NCI-H2196 treated with DMSO at 0.1 percent for 48 hours (cell line): ENCODE results near the gene ACAA2.

Source experiments
- DNase-seq: peaks from one replicate; lab custom pipeline; 2025; ENCODE audit not compliant: unreplicated experiment; lab: John Stamatoyannopoulos, UW

ACAA2 gene

DNA sequence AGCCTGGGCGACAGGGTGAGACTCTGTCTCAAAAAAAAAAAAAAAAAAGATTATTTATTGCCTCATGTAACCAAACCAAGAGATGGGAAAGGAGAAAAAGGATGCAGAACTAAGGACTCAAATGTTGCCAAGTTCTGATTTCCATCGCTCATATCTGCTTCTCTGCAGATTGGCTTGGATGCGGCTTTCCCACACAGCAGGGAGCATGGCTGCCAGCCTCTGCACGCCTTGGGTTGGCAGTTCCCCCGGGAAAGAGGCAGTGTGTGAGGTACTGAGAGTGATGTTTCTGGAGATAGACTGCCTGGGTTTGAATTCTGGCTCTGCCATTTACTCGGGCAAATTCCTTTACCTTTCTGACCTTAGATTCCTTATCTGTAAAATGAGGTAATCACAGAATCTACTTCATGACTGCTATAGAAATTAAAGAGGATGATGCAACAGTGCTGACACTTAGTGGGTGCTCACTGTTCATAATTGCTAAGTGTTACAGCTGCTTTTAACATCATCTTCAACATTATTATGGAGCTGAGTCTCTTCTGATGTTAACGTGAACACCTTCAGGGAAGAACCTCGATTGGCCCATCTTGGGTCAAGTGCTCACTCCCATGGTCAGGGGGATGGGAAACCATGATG lies 68.8 kb downstream of the ACAA2 start:
- no peak for DNase-seq

DNA sequence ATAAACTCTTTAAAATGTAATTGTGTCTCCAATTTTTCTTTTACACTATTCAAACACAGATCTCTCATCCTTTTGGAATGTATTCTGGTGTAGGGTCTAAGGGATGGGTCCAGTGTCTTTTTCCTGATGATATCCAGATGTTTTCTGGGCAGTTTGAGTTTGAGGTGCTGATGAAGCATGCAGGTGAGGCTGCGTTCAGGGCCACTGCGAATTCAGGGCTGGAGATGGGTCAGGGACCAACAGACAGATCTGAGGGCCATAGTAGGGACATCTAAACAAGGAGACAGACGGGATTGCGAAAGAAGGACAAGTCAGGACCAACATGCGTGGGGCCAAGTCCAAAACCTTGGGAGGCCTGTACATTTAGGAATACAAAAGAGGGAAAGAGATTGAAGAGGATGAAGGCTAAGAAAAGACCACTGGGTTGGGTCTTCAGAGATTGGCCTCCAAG lies 70.2 kb downstream of the ACAA2 start:
- no peak for DNase-seq

DNA sequence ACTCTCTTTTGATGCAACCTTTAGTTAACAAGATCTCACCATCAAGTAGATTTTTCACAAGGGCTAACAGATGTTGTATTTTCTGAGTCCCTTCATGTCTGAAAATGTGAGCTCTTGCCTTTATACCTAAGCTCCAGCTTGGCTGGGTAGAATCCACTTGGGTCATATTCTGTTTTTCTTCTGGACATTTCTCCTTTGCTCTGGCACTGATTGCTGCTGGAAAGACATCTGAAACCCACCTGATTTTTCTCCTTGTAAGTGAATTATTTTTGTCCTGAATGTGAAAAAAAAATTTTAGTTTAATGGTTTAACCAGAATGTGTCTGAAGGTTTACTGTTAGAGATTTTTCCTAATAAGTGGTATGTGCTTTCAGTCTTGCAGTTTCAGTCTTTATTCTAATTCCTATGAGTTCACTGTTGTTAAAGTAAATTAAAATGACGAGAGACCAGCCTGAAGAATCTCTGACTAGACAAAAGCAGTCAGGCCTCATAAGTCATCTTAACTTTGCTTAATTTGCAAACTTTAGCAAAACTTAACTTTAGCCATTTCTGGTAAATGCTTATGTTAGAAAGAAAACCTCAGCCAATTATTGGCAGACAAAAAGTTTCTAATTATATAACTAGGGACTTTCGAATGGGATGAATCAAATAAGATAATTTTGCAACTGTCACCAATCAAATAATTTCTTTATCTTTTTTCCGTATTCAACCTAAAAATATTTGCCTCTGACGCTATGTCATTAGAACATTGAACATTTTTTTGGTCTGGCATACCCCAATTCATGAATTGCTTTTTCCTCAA lies 70.8 kb downstream of the ACAA2 start:
- DNase-seq: no peak

DNA sequence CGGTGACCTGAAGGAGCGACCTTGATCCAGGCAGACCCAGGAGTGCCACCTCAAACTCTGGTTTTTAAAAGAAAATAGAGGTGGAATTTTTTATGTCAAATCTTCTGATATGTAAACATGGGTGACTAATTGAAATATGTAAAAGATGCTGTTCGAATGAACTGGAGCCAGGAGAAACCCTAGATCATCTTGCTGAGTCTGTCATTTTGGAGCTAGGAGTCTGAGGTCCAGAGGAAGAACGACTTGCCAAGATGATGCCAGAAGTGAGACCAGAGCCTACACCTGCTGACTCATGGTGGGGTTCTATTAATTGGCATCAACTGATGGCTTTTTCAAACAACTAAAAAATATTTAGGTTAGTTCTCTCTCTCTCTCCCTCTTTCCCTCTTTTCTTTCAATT lies 74.1 kb downstream of the ACAA2 start:
- no peak for DNase-seq

DNA sequence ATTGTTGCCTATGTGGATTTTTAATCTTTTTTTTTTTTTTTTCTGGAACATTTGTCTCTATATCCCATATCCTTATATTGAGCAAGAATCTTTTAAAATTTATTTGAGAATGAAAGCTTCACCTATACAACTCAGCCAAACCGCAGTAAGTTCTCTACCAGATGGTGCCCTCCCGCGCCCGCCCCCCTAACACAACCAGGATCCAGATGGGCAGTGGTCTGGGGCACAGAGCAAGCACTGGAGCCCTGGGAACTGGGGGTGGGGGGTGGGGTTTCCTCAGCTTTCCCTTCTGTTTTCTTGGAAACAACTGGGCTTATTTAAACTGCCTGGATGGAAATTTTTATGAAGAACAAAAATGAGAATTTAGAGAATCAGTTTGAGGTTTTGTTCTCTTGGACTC lies 74.6 kb downstream of the ACAA2 start:
- DNase-seq: no peak

DNA sequence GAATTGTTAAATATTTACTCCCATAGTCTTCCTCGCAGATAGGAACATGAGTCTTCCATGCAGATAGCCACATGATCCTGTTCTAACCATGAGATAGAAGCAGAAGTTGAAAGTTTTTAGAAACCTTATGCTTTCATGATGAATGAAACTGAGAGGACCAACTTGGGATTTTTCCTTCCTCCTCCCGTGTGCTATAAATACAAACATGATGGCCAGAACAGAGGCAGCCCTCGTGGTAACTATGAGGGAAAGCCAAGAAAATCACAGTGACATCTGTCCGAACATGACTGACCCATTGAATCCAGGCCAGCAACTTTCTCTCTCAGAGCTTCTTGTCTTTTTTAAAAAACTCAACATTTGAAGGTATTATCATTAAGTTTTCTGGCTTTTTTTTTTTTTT lies 78.5 kb downstream of the ACAA2 start:
- DNase-seq: no peak

DNA sequence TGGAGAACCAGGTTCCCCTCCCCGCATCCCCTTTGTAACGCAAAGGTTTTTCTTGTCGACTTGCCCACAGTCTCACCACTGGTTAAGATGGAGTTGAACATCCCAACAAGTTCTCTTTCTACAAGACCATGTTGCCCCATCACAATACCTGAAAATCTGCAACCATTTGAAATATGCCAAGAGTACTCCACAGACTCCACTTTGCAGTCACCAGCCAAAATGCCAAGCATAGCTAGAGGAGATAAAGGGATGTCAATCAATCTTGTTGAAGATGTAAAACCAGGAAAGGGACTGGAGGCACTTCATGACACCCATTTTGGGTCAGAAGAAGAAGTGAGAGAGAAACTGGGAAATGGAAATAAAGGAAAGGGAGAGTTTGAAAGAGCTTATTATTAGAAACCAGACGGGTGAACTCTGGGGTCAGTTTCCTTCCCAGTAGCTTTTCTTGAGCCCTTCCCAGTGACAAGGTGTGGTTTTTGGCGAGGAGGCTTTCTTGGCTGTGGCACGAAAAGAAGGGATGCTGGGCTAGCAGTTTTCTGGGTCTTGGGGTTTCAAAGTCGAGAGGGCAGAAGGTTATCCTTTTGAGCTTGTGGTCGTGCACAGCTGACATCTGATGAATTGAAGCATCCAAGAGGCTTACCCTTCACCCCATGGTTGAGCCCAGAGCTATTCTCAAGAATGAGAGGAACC lies 79.3 kb downstream of the ACAA2 start:
- no peak for DNase-seq

DNA sequence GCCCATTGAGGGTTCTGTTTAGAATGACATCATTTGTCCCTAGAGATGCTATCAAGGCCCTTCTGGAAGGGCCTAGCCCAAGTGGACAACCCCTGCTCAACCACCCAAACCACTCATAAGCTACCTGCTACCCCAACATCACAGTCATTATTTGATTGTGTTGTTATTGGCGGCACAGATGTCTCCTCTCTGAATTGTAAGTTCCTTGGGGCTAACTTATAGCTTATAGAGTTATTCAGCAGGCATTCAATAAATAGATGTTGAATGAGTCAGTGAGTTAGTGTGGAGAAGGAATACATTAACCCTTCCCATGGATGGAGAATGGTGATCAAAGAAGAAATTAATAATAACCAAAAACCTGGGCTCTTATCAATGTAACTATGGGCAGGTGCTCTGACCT lies 80.0 kb downstream of the ACAA2 start:
- no peak for DNase-seq
